Sigmoid colon (tissue), 7 donors: ENCODE data around the gene ADAMTS12. TPM values are rescaled to one million over a fixed set of nuclear protein-coding genes. Genes with fewer than 3 reads are reported as not detected.

Experiments
- DNase-seq: peaks from one replicate; pipeline ENCODE4 v3.0.0-alpha.2; 2019
- H3K27ac ChIP-seq, 4 donors: fragments of 200-600 bp; sonication (generic); one replicate each; pipeline ENCODE4 v1.5.1; 2016 to 2019; ENCODE audit warnings: mild to moderate bottlenecking in 1 of 4
- H3K27me3 ChIP-seq, 3 donors: fragments of 200-600 bp; sonication (generic); one replicate each; pipeline ENCODE4 v1.5.1; 2019; ENCODE audit warnings: mild to moderate bottlenecking in 1 of 3
- H3K36me3 ChIP-seq, 4 donors: fragments of 200-600 bp; sonication (generic); one replicate each; pipeline ENCODE4 v1.5.1; 2016 to 2019
- H3K4me1 ChIP-seq, 4 donors: fragments of 200-600 bp; sonication (generic); one replicate each; pipeline ENCODE4 v1.5.1; 2017 to 2019
- H3K4me3 ChIP-seq, 4 donors: fragments of 200-600 bp; sonication (generic); one replicate each; pipeline ENCODE4 v1.5.1; 2017 to 2019; ENCODE audit warnings: mild to moderate bottlenecking in 2 of 4, moderate library complexity in 1 of 4
- H3K9me3 ChIP-seq, 4 donors: fragments of 200-600 bp in 3 of 4; sonication (generic) in 3 of 4; one replicate each; pipeline versions ENCODE4 v1.5.1 to v1.6.1; 2013 to 2019
- CTCF ChIP-seq, 4 experiments: fragments of 450-650 bp in 3 of 4; fragments of 200-600 bp in 1 of 4; IDR thresholded peaks; one replicate each; pipeline ENCODE4 v1.5.1; 2016 to 2019; ENCODE audit warnings: antibody characterized with exemption in 4 of 4, mild to moderate bottlenecking in 3 of 4, moderate library complexity in 2 of 4
- EP300 ChIP-seq, 4 donors: sonication (generic); formaldehyde crosslinking; IDR thresholded peaks; one replicate each; pipeline ENCODE4 v1.6.1; 2017; ENCODE audit warnings: antibody characterized with exemption in 4 of 4
- POLR2A ChIP-seq, 2 donors: fragments of 450-650 bp; IDR thresholded peaks; one replicate each; pipeline ENCODE4 v1.6.1; 2016; ENCODE audit warnings: antibody characterized with exemption in 2 of 2, mild to moderate bottlenecking in 2 of 2, moderate library complexity in 2 of 2
- POLR2AphosphoS5 ChIP-seq, 4 donors: sonication (generic); formaldehyde crosslinking; IDR thresholded peaks; one replicate each; pipeline ENCODE4 v1.6.1; 2017; ENCODE audit warnings: antibody characterized with exemption in 4 of 4
- WGBS, 2 donors: extraction: QIAGEN DNeasy Blood & Tissue Kit; methylation state at CpG; one replicate each; pipeline ENCODE4 v1.1.7; 2013; 5-methylcytosine and 5-hydroxymethylcytosine counted together
- intact Hi-C: fragments of 100-400 bp; cut with DNase I; formaldehyde crosslinking; loops from one replicate; pipeline ENCODE4 v1.15.1; 2023
- polyA plus RNA-seq, 3 donors: library from polyadenylated mRNA; stranded (reverse); fragments of 200-250 nt; gene quantifications; one replicate each; pipeline ENCODE4 v1.2.3, GENCODE V29; 2013
- total RNA-seq, 4 donors: library from RNA; depleted of rRNA; stranded (reverse); fragments of >200 nt; gene quantifications; one replicate each; pipeline ENCODE4 v1.1.0, GENCODE V29; 2016
- donor health status: healthy with polysubstance abuse.
- donor health status: Bipolar disorder and iron deficiency.
- donor health status: healthy.

The ADAMTS12 gene
- total and polyA plus RNA-seq, 7 donors: 0.42 to 5.4 (median 2.7) TPM; not detected in 1

DNA sequence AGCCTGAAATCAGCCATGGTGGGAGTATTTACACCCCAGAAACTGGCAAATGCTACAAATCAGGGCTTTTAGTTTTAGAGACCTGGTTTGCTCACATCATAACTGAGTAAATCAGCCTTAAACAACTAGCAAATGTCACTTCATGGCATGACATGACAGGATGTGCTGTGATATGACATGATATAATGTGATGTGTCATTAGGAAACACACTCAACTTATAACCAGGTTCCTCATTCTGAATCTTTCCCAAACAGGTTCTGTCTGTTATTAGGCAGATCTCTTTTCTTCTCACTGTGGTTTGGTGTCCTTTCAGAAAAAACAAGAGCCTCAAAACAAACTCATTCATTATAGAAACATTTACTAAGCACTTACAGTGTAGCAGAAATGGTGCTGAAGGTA lies 90.5 kb downstream of the ADAMTS12 start:
- no peak for DNase-seq
- H3K36me3 ChIP-seq: no peaks in the 10 kb centered on the region
- TF ChIP-seq POLR2AphosphoS5 (IDR thresholded peaks at IDR 0.05): no peak
- TF ChIP-seq EP300 (IDR thresholded peaks at IDR 0.05): no peak
- no peak for TF ChIP-seq CTCF (IDR thresholded peaks at IDR 0.05)
- no peak for TF ChIP-seq POLR2A (IDR thresholded peaks at IDR 0.05)
- intact Hi-C loops: no loop called here
- no peak overlapping the region for H3K27ac ChIP-seq
- no peaks in the 10 kb centered on the region for H3K4me1 ChIP-seq
- H3K9me3 ChIP-seq: no peaks in the 10 kb centered on the region
- H3K4me3 ChIP-seq: no peak overlapping the region
- no peaks in the 10 kb centered on the region for H3K27me3 ChIP-seq

DNA sequence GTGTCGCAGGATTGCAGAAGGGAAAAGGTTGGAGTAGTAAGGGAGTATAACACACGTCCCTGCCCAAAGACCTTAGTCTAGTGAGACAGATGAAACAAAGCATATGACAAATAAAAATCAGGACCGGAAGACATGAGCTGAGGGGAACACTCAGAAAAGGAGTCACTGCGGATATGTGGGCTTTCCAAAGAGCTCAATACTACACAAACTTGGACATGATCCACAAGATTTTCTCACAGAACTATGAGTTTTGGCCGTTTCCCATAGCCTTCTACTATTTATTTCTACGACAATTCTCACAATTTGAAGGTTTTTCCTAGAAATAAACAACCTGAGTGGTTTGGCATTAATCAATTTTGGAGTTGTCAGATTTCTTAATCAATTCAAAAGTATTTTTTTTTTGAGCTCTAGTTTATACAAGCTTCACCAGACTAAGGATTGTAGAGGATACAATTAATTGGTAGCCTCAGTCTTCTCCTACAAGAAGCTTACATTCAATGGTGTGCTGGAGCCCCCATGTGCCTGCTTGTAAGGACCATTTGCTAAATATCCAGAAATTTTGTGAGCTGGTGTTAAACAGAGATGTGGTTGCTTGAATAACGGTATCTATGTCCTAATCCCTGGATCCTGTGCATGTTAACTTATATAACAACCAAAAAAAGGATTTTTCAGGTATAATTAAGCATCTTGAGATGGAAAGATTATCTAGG lies 91.4 kb downstream of the ADAMTS12 start:
- H3K9me3 ChIP-seq: no peaks in the 10 kb centered on the region
- H3K36me3 ChIP-seq: no peaks in the 10 kb centered on the region
- intact Hi-C loops: no loop called here
- TF ChIP-seq CTCF (IDR thresholded peaks at IDR 0.05) (no peak), EP300 (IDR thresholded peaks at IDR 0.05) (no peak)
- no peaks in the 10 kb centered on the region for H3K4me1 ChIP-seq
- no peak for DNase-seq
- no peak overlapping the region for H3K4me3 ChIP-seq
- H3K27ac ChIP-seq: no peak overlapping the region
- H3K27me3 ChIP-seq: no peaks in the 10 kb centered on the region
- 64 to 69% methylated on average over 7 of the region's 7 CpGs for WGBS, 2 donors

DNA sequence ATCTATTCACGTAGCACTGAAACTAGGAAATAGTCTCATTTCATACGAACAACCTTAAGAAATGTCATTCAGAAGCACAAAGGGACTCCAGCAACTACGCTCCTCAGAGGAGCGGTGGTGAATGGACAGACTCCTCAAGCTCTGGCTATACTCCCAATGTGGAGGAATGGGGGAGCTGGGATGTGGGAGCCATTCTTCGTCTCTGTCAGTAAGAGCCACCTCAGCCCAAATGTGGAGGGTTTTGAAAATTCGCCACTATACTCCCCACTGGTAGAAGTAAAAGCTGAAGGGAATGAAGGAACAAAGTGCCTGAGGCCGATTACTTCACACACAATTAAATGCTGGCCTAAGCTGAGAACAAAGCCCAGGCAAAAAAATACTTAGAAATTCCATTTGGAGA lies 96.3 kb downstream of the ADAMTS12 start:
- intact Hi-C loops: no loop called here
- DNase-seq: no peak
- 76 to 80% methylated on average over 7 of the region's 7 CpGs for WGBS, 2 donors

DNA sequence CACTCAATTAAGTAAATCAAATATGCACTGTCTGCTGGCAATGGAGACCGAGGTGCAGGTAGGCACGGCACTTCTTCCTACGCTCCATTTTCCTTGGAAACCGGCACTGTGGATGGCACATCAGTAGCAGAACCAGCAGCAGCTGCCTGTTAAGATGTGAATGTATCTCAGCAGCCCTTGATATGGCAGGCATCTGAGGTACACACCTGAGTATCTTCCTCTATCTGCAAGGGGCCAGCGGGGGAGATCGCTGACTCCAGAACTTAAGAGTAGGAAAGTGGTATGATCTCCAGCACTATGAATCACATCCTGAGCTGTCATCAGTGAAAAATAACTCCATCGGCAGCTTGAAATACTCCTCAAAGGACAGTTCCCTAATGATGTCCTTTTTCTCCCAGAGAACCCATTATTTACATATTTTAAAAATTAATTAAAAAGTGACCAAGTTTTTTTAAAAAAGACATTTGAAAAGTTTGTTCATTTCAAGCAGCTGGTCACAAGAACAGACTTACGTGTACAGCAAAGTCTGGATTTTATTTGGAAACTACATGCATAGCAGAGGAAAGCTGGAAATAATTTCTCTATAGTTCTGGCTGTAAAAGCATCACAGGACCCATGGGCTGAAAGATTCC lies 97.1 kb downstream of the ADAMTS12 start:
- 83 to 84% methylated on average over 8 of the region's 8 CpGs for WGBS, 2 donors
- H3K27ac ChIP-seq: no peak overlapping the region
- H3K4me1 ChIP-seq: no peaks in the 10 kb centered on the region
- H3K36me3 ChIP-seq: no peaks in the 10 kb centered on the region
- H3K4me3 ChIP-seq: no peak overlapping the region
- TF ChIP-seq POLR2A (IDR thresholded peaks at IDR 0.05) (no peak), CTCF (IDR thresholded peaks at IDR 0.05) (no peak), POLR2AphosphoS5 (IDR thresholded peaks at IDR 0.05) (no peak), EP300 (IDR thresholded peaks at IDR 0.05) (no peak)
- no peaks in the 10 kb centered on the region for H3K27me3 ChIP-seq
- no peak for DNase-seq
- intact Hi-C loops: no loop called here
- no peaks in the 10 kb centered on the region for H3K9me3 ChIP-seq

More for the DNA sequence above, 96.3 kb downstream of the ADAMTS12 start:
- Histone ChIP-seq H3K4me1 (no peaks in the 10 kb centered on the region), H3K36me3 (no peaks in the 10 kb centered on the region), H3K9me3 (no peaks in the 10 kb centered on the region), H3K4me3 (no peak overlapping the region), H3K27ac (no peak overlapping the region), H3K27me3 (no peaks in the 10 kb centered on the region)
- TF ChIP-seq EP300 (IDR thresholded peaks at IDR 0.05): no peak
- TF ChIP-seq POLR2A (IDR thresholded peaks at IDR 0.05): no peak
- TF ChIP-seq POLR2AphosphoS5 (IDR thresholded peaks at IDR 0.05): no peak
- no peak for TF ChIP-seq CTCF (IDR thresholded peaks at IDR 0.05)
